ENCODE data around the gene LDLRAP1. TPM values are rescaled to one million over a fixed set of nuclear protein-coding genes. Genes with fewer than 3 reads are reported as not detected.

The LDLRAP1 gene
- total and polyA plus RNA-seq, 7 experiments from 2014 or later: 28.1 to 853 (median 301) TPM

GRCh38 chr1:25563330-25564215, 20.2 kb downstream of the LDLRAP1 start:
- H3K4me3 ChIP-seq (ENCODE audit: low read length): peak overlapping the region; percentile 65
- peak overlapping the region; percentile 83 for H3K27ac ChIP-seq (ENCODE audit: low read depth, low read length)
- Mint-ChIP-seq H3K27ac (peak overlapping the region; percentile 90 to 99 (median 98)), H3K36me3 (peaks cover 22 to 48% (median 38%) of the 10 kb centered on the region in 5 donors), H3K27me3 (no peaks in the 10 kb centered on the region), H3K4me1 (peaks cover 57 to 88% (median 71%) of the 10 kb centered on the region in 7 donors), H3K9me3 (peaks cover 0 to 2% (median 0%) of the 10 kb centered on the region in 11 donors), H3K4me3 (peak overlapping the region; percentile 80 to 100 (median 98))
- no peak for DNase-seq
- no peak for ATAC-seq
- intact Hi-C loops (cut with micrococcal nuclease): loop anchor here in 1 of 2 donors (2.0 to 10.0 kb wide), 5 partner anchors 53 to 1149 kb away; partner anchors contain the start of genes MAN1C1, NIPAL3, RSRP1 and SRRM1
- H3K4me1 ChIP-seq (ENCODE audit: control insufficient read depth in 2 of 2, insufficient read depth in 2 of 2, low read length in 2 of 2): peaks cover 66% of the 10 kb centered on the region in 2 donors
- no peaks in the 10 kb centered on the region for H3K27me3 ChIP-seq (ENCODE audit: control insufficient read depth in 2 of 2, insufficient read depth in 2 of 2, low read length in 2 of 2)
- CTCF ChIA-PET: interaction anchor here (0.6 to 4.1 kb wide), 3 partner anchors 10 to 43 kb away, joined by 3 to 36 read pairs (median 3); no protein-coding TSS in a partner anchor
- no peaks in the 10 kb centered on the region for H3K9me3 ChIP-seq (ENCODE audit: control insufficient read depth in 2 of 3, low read length in 3 of 3)
- H3K36me3 ChIP-seq (ENCODE audit: control insufficient read depth in 2 of 3, insufficient read depth in 3 of 3, low read length in 3 of 3): peaks cover 5 to 60% (median 5%) of the 10 kb centered on the region in 3 experiments
- POLR2A ChIA-PET: interaction anchor here (1.0 to 15.3 kb wide), 10 partner anchors 7 to 256 kb away, joined by 3 to 442 read pairs (median 8); partner anchors contain the start of genes LDLRAP1, MAN1C1 and MTFR1L

- Histone ChIP-seq H3K9me3 (ENCODE audit: control insufficient read depth in 2 of 3, low read length in 3 of 3) (no peaks in the 10 kb centered on the region), H3K4me1 (ENCODE audit: control insufficient read depth in 2 of 2, insufficient read depth in 2 of 2, low read length in 2 of 2) (peaks cover 52 to 58% of the 10 kb centered on the region in 2 donors), H3K27ac (ENCODE audit: low read depth, low read length) (peak overlapping the region; percentile 83), H3K27me3 (ENCODE audit: control insufficient read depth in 2 of 2, insufficient read depth in 2 of 2, low read length in 2 of 2) (no peaks in the 10 kb centered on the region), H3K4me3 (ENCODE audit: low read length) (peak overlapping the region; percentile 65), H3K36me3 (ENCODE audit: control insufficient read depth in 2 of 3, insufficient read depth in 3 of 3, low read length in 3 of 3) (peaks cover 0 to 61% (median 5%) of the 10 kb centered on the region in 3 experiments)
- DNase-seq (peak in 8 of 9 donors; percentile 29 to 75 (median 62)), ATAC-seq (no peak)
- H3K36me3 Mint-ChIP-seq: peaks cover 19 to 45% (median 29%) of the 10 kb centered on the region in 5 donors
- H3K4me1 Mint-ChIP-seq: peaks cover 49 to 88% (median 71%) of the 10 kb centered on the region in 7 donors
- POLR2A ChIA-PET: interaction anchor here (0.5 to 15.3 kb wide), 23 partner anchors 8 to 318 kb away, joined by 3 to 442 read pairs (median 5); partner anchors contain the start of genes LDLRAP1, MAN1C1, MTFR1L and RSRP1
- CTCF ChIA-PET: interaction anchor here (0.5 to 4.1 kb wide), 13 partner anchors 10 to 249 kb away, joined by 3 to 36 read pairs (median 3); partner anchors contain the start of gene LDLRAP1
- intact Hi-C loops (cut with micrococcal nuclease): loop anchor here in 1 of 2 donors (5.0 to 10.0 kb wide), 4 partner anchors 318 to 1150 kb away; partner anchors contain the start of genes NIPAL3, RSRP1, SRRM1 and STPG1
- H3K9me3 Mint-ChIP-seq: peaks cover 0 to 2% (median 0%) of the 10 kb centered on the region in 11 donors
- peak overlapping the region; percentile 67 to 100 (median 98) for H3K4me3 Mint-ChIP-seq
- H3K27ac Mint-ChIP-seq: peak overlapping the region; percentile 70 to 99 (median 98)
- H3K27me3 Mint-ChIP-seq: no peaks in the 10 kb centered on the region
Observed at GRCh38 chr1:25564777-25565574, 21.6 kb downstream of the LDLRAP1 start.

- intact Hi-C loops (cut with micrococcal nuclease): loop anchor here in 1 of 2 donors (1.0 to 10.0 kb wide), 4 partner anchors 61 to 1151 kb away; partner anchors contain the start of genes NIPAL3, SRRM1 and STPG1
- Mint-ChIP-seq H3K9me3 (peaks cover 0 to 2% (median 0%) of the 10 kb centered on the region in 11 donors), H3K4me1 (peaks cover 47 to 85% (median 70%) of the 10 kb centered on the region in 7 donors), H3K27me3 (no peaks in the 10 kb centered on the region), H3K4me3 (peak overlapping the region in 9 of 10 donors; percentile 80 to 100 (median 98)), H3K36me3 (peaks cover 19 to 45% (median 29%) of the 10 kb centered on the region in 5 donors), H3K27ac (peak overlapping the region; percentile 46 to 99 (median 98))
- Histone ChIP-seq H3K27me3 (ENCODE audit: control insufficient read depth in 2 of 2, insufficient read depth in 2 of 2, low read length in 2 of 2) (no peaks in the 10 kb centered on the region), H3K27ac (ENCODE audit: low read depth, low read length) (peak overlapping the region; percentile 83), H3K4me3 (ENCODE audit: low read length) (peak overlapping the region; percentile 65), H3K9me3 (ENCODE audit: control insufficient read depth in 2 of 3, low read length in 3 of 3) (no peaks in the 10 kb centered on the region), H3K36me3 (ENCODE audit: control insufficient read depth in 2 of 3, insufficient read depth in 3 of 3, low read length in 3 of 3) (peaks cover 0 to 57% (median 5%) of the 10 kb centered on the region in 3 experiments), H3K4me1 (ENCODE audit: control insufficient read depth in 2 of 2, insufficient read depth in 2 of 2, low read length in 2 of 2) (peaks cover 45 to 52% of the 10 kb centered on the region in 2 donors)
- POLR2A ChIA-PET: interaction anchor here (0.6 to 15.3 kb wide), 22 partner anchors 8 to 318 kb away, joined by 3 to 442 read pairs (median 4); partner anchors contain the start of genes LDLRAP1, MAN1C1, MTFR1L and RSRP1
- ATAC-seq: no peak
- CTCF ChIA-PET: interaction anchor here (0.7 to 4.1 kb wide), 13 partner anchors 11 to 248 kb away, joined by 3 to 36 read pairs (median 4); partner anchors contain the start of gene LDLRAP1
- DNase-seq: no peak
Observed at GRCh38 chr1:25565626-25566025, 22.2 kb downstream of the LDLRAP1 start.

GRCh38 chr1:25566176-25566729, 22.8 kb downstream of the LDLRAP1 start:
- peak overlapping the region; percentile 83 for H3K27ac ChIP-seq (ENCODE audit: low read depth, low read length)
- peaks cover 19 to 45% (median 29%) of the 10 kb centered on the region in 5 donors for H3K36me3 Mint-ChIP-seq

GRCh38 chr1:25566730-25567341, 23.4 kb downstream of the LDLRAP1 start:
- ChIA-PET CTCF (interaction anchor here (0.6 to 4.1 kb wide), 15 partner anchors 9 to 247 kb away, joined by 3 to 36 read pairs (median 4); partner anchors contain the start of gene LDLRAP1), POLR2A (interaction anchor here (0.7 to 15.3 kb wide), 14 partner anchors 10 to 253 kb away, joined by 3 to 442 read pairs (median 4); partner anchors contain the start of genes LDLRAP1 and MAN1C1)
- Mint-ChIP-seq H3K4me1 (peaks cover 40 to 80% (median 68%) of the 10 kb centered on the region in 7 donors), H3K36me3 (peaks cover 14 to 45% (median 29%) of the 10 kb centered on the region in 5 donors), H3K4me3 (peak overlapping the region; percentile 74 to 100 (median 98)), H3K27ac (peak overlapping the region; percentile 72 to 98 (median 96)), H3K9me3 (no peaks in the 10 kb centered on the region), H3K27me3 (no peaks in the 10 kb centered on the region)
- H3K36me3 ChIP-seq (ENCODE audit: control insufficient read depth in 2 of 3, insufficient read depth in 3 of 3, low read length in 3 of 3): peaks cover 0 to 54% (median 5%) of the 10 kb centered on the region in 3 experiments
- H3K27ac ChIP-seq (ENCODE audit: low read depth, low read length): peak overlapping the region; percentile 83
- H3K4me3 ChIP-seq (ENCODE audit: low read length): no peak overlapping the region
- DNase-seq (peak in 4 of 9 donors; percentile 28 to 73 (median 50)), ATAC-seq (peak; percentile 60)
- H3K4me1 ChIP-seq (ENCODE audit: control insufficient read depth in 2 of 2, insufficient read depth in 2 of 2, low read length in 2 of 2): peaks cover 39 to 40% of the 10 kb centered on the region in 2 donors
- intact Hi-C loops (cut with micrococcal nuclease): loop anchor here in 1 of 2 donors (1.0 to 10.0 kb wide), 4 partner anchors 63 to 1152 kb away; partner anchors contain the start of genes NIPAL3, SRRM1 and STPG1
- H3K9me3 ChIP-seq (ENCODE audit: control insufficient read depth in 2 of 3, low read length in 3 of 3): no peaks in the 10 kb centered on the region
- H3K27me3 ChIP-seq (ENCODE audit: control insufficient read depth in 2 of 2, insufficient read depth in 2 of 2, low read length in 2 of 2): no peaks in the 10 kb centered on the region

More at GRCh38 chr1:25566176-25566729, 22.8 kb downstream of the LDLRAP1 start:
- DNase-seq (peak in 1 of 9 donors; percentile 35), ATAC-seq (no peak)
- peaks cover 0 to 2% (median 0%) of the 10 kb centered on the region in 11 donors for H3K9me3 Mint-ChIP-seq
- intact Hi-C loops (cut with micrococcal nuclease): loop anchor here in 1 of 2 donors (1.0 to 10.0 kb wide), 4 partner anchors 62 to 1151 kb away; partner anchors contain the start of genes NIPAL3, SRRM1 and STPG1
- H3K27me3 ChIP-seq (ENCODE audit: control insufficient read depth in 2 of 2, insufficient read depth in 2 of 2, low read length in 2 of 2): no peaks in the 10 kb centered on the region
- no peaks in the 10 kb centered on the region for H3K9me3 ChIP-seq (ENCODE audit: control insufficient read depth in 2 of 3, low read length in 3 of 3)
- H3K4me3 ChIP-seq (ENCODE audit: low read length): no peak overlapping the region
- H3K4me1 ChIP-seq (ENCODE audit: control insufficient read depth in 2 of 2, insufficient read depth in 2 of 2, low read length in 2 of 2): peaks cover 44 to 46% of the 10 kb centered on the region in 2 donors
- H3K27ac Mint-ChIP-seq: peak overlapping the region; percentile 72 to 98 (median 96)
- peaks cover 0 to 54% (median 5%) of the 10 kb centered on the region in 3 experiments for H3K36me3 ChIP-seq (ENCODE audit: control insufficient read depth in 2 of 3, insufficient read depth in 3 of 3, low read length in 3 of 3)
- ChIA-PET POLR2A (interaction anchor here (0.7 to 15.3 kb wide), 16 partner anchors 9 to 253 kb away, joined by 3 to 442 read pairs (median 4); partner anchors contain the start of genes LDLRAP1, MAN1C1 and MTFR1L), CTCF (interaction anchor here (0.6 to 4.1 kb wide), 17 partner anchors 10 to 248 kb away, joined by 3 to 36 read pairs (median 4); partner anchors contain the start of gene LDLRAP1)
- H3K4me1 Mint-ChIP-seq: peaks cover 46 to 80% (median 68%) of the 10 kb centered on the region in 7 donors
- no peaks in the 10 kb centered on the region for H3K27me3 Mint-ChIP-seq
- peak overlapping the region; percentile 74 to 100 (median 98) for H3K4me3 Mint-ChIP-seq

All from naive thymus-derived CD4-positive, alpha-beta T cell (primary cell).